Ishikawa (cell line): ENCODE data around the gene DCANP1.

ENCODE experiments used
- CREB1 ChIP-seq: IDR thresholded peaks from 2 replicates; pipeline ENCODE4 v1.6.1; 2012; ENCODE audit warnings: low read depth
- FOXM1 ChIP-seq: IDR thresholded peaks from 2 replicates; pipeline ENCODE4 v1.6.1; 2012; ENCODE audit warnings: low read depth, borderline replicate concordance
- REST ChIP-seq: IDR thresholded peaks from 2 replicates; pipeline ENCODE4 v1.6.1; 2012; ENCODE audit warnings: low read depth, mild to moderate bottlenecking
- TEAD4 ChIP-seq: IDR thresholded peaks from 2 replicates; pipeline ENCODE4 v1.6.1; 2012
- YY1 ChIP-seq: IDR thresholded peaks from 2 replicates; pipeline ENCODE4 v1.6.1; 2012; ENCODE audit warnings: low read depth

GRCh38 chr5:135437422-135437795, 9.7 kb downstream of the DCANP1 start:
- TF ChIP-seq YY1 (no peak), CREB1 (no peak), REST (no peak), TEAD4 (no peak), FOXM1 (no peak)
